ENCODE results near the gene CNTN1.

DNA sequence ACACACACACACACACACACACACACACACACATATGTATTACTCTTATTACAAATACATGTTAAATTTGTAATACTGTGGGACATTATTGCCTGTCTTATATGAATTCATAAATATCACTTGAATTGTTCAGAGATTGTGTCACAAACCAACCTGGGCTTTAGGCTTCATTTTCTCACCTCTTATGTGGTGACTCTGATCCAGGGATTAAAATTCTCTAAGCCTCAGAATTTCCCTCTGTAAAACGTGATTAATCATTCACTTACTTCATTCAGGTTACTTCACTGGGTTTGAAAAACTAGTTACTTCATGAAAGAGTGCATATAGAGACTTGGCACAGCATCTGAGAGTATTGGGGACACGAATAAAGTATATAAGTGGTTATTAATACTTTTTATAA lies 255.6 kb downstream of the CNTN1 start:
- no peak for TF ChIP-seq SIN3A (IDR thresholded peaks at IDR 0.05; ENCODE audit: borderline replicate concordance, insufficient read depth, low read length)
- no peak for TF ChIP-seq POLR2AphosphoS5 (IDR thresholded peaks at IDR 0.05; ENCODE audit: low read depth, low read length)
- TF ChIP-seq, protein P1, sequence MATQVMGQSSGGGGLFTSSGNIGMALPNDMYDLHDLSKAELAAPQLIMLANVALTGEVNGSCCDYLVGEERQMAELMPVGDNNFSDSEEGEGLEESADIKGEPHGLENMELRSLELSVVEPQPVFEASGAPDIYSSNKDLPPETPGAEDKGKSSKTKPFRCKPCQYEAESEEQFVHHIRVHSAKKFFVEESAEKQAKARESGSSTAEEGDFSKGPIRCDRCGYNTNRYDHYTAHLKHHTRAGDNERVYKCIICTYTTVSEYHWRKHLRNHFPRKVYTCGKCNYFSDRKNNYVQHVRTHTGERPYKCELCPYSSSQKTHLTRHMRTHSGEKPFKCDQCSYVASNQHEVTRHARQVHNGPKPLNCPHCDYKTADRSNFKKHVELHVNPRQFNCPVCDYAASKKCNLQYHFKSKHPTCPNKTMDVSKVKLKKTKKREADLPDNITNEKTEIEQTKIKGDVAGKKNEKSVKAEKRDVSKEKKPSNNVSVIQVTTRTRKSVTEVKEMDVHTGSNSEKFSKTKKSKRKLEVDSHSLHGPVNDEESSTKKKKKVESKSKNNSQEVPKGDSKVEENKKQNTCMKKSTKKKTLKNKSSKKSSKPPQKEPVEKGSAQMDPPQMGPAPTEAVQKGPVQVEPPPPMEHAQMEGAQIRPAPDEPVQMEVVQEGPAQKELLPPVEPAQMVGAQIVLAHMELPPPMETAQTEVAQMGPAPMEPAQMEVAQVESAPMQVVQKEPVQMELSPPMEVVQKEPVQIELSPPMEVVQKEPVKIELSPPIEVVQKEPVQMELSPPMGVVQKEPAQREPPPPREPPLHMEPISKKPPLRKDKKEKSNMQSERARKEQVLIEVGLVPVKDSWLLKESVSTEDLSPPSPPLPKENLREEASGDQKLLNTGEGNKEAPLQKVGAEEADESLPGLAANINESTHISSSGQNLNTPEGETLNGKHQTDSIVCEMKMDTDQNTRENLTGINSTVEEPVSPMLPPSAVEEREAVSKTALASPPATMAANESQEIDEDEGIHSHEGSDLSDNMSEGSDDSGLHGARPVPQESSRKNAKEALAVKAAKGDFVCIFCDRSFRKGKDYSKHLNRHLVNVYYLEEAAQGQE (IDR thresholded peaks at IDR 0.05; ENCODE audit: insufficient read depth in 1 of 2, low read depth in 2 of 2, low read length in 2 of 2), result no peak
- no peak for TF ChIP-seq FOXP2 (optimal IDR thresholded peaks at IDR 0.05; ENCODE audit: borderline replicate concordance, extremely low read depth, extremely low read length, insufficient read depth)

Data from PFSK-1 (cell line).